ENCODE data around the gene MICAL3.

GRCh38 chr22:17772958-17773605, 251.3 kb downstream of the MICAL3 start:
- TF ChIP-seq CTCF (IDR thresholded peaks at IDR 0.05), result no peak
- no peak for TF ChIP-seq POLR2A (IDR thresholded peaks at IDR 0.05)
